Choroid plexus epithelial cell (primary cell): ENCODE data around the gene NRXN3.

Experiments
- DNase-seq: peaks from one replicate; pipeline ENCODE4 v3.0.0-alpha.2; 2010; ENCODE audit warnings: low read depth
- H3K4me3 ChIP-seq: 2 replicates; pipeline ENCODE4 v1.5.1; 2011; ENCODE audit warnings: low read depth, mild to moderate bottlenecking, control low read depth, low read length, moderate library complexity
- CTCF ChIP-seq: conservative IDR thresholded peaks from 2 replicates; pipeline ENCODE4 v1.5.1; 2011; ENCODE audit warnings: low read depth, mild to moderate bottlenecking, control low read depth, inconsistent platforms, low read length, moderate library complexity

Gene NRXN3

GRCh38 chr14:79395061-79395460 lies 1224.9 kb downstream of the NRXN3 start:
- no peak overlapping the region for H3K4me3 ChIP-seq
- peak; percentile 73 for DNase-seq
- no peak for TF ChIP-seq CTCF

- DNase-seq: peak; percentile 47
- TF ChIP-seq CTCF: no peak
- no peak overlapping the region for H3K4me3 ChIP-seq
Observed at GRCh38 chr14:79404874-79405511, 1234.8 kb downstream of the NRXN3 start.

GRCh38 chr14:79405512-79405910 lies 1235.3 kb downstream of the NRXN3 start:
- no peak overlapping the region for H3K4me3 ChIP-seq
- DNase-seq: no peak
- no peak for TF ChIP-seq CTCF

GRCh38 chr14:79407572-79407971 lies 1237.4 kb downstream of the NRXN3 start:
- no peak for DNase-seq
- no peak for TF ChIP-seq CTCF
- H3K4me3 ChIP-seq: no peak overlapping the region

GRCh38 chr14:79408696-79409095 lies 1238.5 kb downstream of the NRXN3 start:
- TF ChIP-seq CTCF: peak; percentile 39
- DNase-seq: peak; percentile 23
- H3K4me3 ChIP-seq: no peak overlapping the region

GRCh38 chr14:79411403-79412174 lies 1241.4 kb downstream of the NRXN3 start:
- H3K4me3 ChIP-seq: no peak overlapping the region
- TF ChIP-seq CTCF: no peak
- DNase-seq: no peak

- no peak for TF ChIP-seq CTCF
- no peak overlapping the region for H3K4me3 ChIP-seq
- DNase-seq: no peak
Observed at GRCh38 chr14:79412822-79413221, 1242.6 kb downstream of the NRXN3 start.
